Esophagus squamous epithelium (tissue), 5 donors: Measurements from ENCODE around the gene SKIC2. TPM values are rescaled to one million over a fixed set of nuclear protein-coding genes. Genes with fewer than 3 reads are reported as not detected.
"Not testable (repeated sequence)": the region's sequence is repeated elsewhere in the genome, so short reads cannot be mapped to it uniquely, and the experiment has no call there.

ENCODE experiments used
- DNase-seq: peaks from one replicate; lab custom pipeline; 2025; lab: John Stamatoyannopoulos, UW
- H3K27ac ChIP-seq, 4 donors: fragments of 200-600 bp; sonication (generic); one replicate each; pipeline ENCODE4 v1.5.1; 2016 to 2019; ENCODE audit warnings: mild to moderate bottlenecking in 1 of 4
- H3K27me3 ChIP-seq, 4 donors: fragments of 200-600 bp; sonication (generic); 1 replicate in 3 of 4; 2 replicates in 1 of 4; pipeline versions ENCODE4 v1.5.1 to v1.6.0; 2017 to 2021; ENCODE audit warnings: antibody characterized with exemption in 1 of 4
- H3K36me3 ChIP-seq, 3 donors: fragments of 200-600 bp; sonication (generic); one replicate each; pipeline ENCODE4 v1.5.1; 2016 to 2019
- H3K4me1 ChIP-seq, 3 donors: fragments of 200-600 bp; sonication (generic); one replicate each; pipeline ENCODE4 v1.5.1; 2017 to 2019
- H3K4me3 ChIP-seq, 4 donors: fragments of 200-600 bp; sonication (generic); 1 replicate in 3 of 4; 2 replicates in 1 of 4; pipeline ENCODE4 v1.5.1; 2016 to 2019; ENCODE audit warnings: mild to moderate bottlenecking in 2 of 4, moderate library complexity in 1 of 4
- H3K9me3 ChIP-seq, 3 donors: fragments of 200-600 bp; sonication (generic); one replicate each; pipeline ENCODE4 v1.5.1; 2016 to 2019
- WGBS, 2 donors: methylation state at CpG; one replicate each; pipeline ENCODE4 v1.1.5; 2018; 5-methylcytosine and 5-hydroxymethylcytosine counted together
- intact Hi-C: fragments of 100-400 bp; cut with DNase I; formaldehyde crosslinking; loops from one replicate; pipeline ENCODE4 v1.15.0; 2022
- total RNA-seq, 4 donors: library from RNA; depleted of rRNA; stranded (reverse); fragments of >200 nt; gene quantifications; one replicate each; pipeline ENCODE4 v1.1.0, GENCODE V29; 2016
- donor health status: DM: yes; HTN: yes; CAD: no.

SKIC2 gene
- total RNA-seq, 4 donors from 2014 or later: 24.6 to 32.4 (median 26.8) TPM

DNA sequence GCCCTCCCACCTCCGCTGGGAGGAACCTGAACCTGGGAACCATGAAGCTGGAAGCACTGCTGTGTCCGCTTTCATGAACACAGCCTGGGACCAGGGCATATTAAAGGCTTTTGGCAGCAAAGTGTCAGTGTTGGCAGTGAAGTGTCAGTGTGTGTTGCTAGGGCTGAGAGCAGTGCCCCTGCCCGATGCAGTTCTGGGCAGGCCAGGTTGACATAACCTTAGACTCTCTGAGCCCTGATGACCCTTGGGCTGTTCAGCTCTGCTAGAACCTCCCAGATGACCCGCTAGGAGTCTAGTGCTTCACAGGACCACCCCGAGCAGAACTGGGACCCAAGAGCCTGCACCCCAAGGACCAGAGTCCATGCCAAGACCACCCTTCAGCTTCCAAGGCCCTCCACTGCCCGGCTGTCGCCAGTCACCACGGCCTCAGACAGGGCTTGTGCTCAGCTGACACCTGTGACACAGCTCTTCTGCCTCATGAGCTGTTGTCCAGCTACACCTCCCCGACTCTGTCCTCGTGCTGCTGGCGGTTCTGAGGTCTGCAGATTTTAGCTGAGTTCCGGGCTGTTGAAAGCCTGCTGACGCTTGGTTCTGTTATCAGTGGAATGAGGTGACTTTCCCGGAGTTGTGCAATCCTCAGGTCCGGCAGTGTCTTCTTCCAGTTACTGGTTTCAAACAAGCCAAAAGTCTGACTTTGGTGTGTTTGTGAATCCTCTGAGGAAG is 43.7 kb downstream of the SKIC2 start:
- H3K4me1 ChIP-seq, intact Hi-C loops, H3K4me3 ChIP-seq, DNase-seq, H3K9me3 ChIP-seq, H3K36me3 ChIP-seq, H3K27ac ChIP-seq, H3K27me3 ChIP-seq: not testable (repeated sequence)
- no CpG with 5 or more reads among the region's 15 CpGs for WGBS, 2 donors

- DNase-seq, H3K9me3 ChIP-seq, H3K27me3 ChIP-seq, H3K27ac ChIP-seq, H3K4me3 ChIP-seq, intact Hi-C loops, H3K4me1 ChIP-seq, H3K36me3 ChIP-seq: not testable (repeated sequence)
- no CpG with 5 or more reads among the region's 7 CpGs for WGBS, 2 donors
These were observed 44.3 kb downstream of the SKIC2 start for GRCh38 chr6:32003301-32003700.

- DNase-seq, H3K27ac ChIP-seq, H3K4me1 ChIP-seq: not testable (repeated sequence)
These were observed 45.4 kb downstream of the SKIC2 start for GRCh38 chr6:32004393-32004792.

GRCh38 chr6:32004864-32005537 is 46.0 kb downstream of the SKIC2 start:
- H3K9me3 ChIP-seq, H3K27ac ChIP-seq, H3K4me1 ChIP-seq, H3K36me3 ChIP-seq, H3K27me3 ChIP-seq, H3K4me3 ChIP-seq, DNase-seq, intact Hi-C loops: not testable (repeated sequence)
- WGBS, 2 donors: 57% methylated on average over 8 of the region's 13 CpGs; no CpG with 5 or more reads in 1 of the 2 donors

More at GRCh38 chr6:32004393-32004792, 45.4 kb downstream of the SKIC2 start:
- H3K4me3 ChIP-seq, intact Hi-C loops, H3K27me3 ChIP-seq, H3K9me3 ChIP-seq, H3K36me3 ChIP-seq: not testable (repeated sequence)
- WGBS, 2 donors: 68% methylated on average over 3 of the region's 4 CpGs; no CpG with 5 or more reads in 1 of the 2 donors

GRCh38 chr6:32005538-32005880 is 46.5 kb downstream of the SKIC2 start:
- H3K36me3 ChIP-seq, H3K4me1 ChIP-seq, H3K27ac ChIP-seq, DNase-seq, intact Hi-C loops, H3K9me3 ChIP-seq, H3K27me3 ChIP-seq, H3K4me3 ChIP-seq: not testable (repeated sequence)
- 14% methylated on average over 1 of the region's 9 CpGs; no CpG with 5 or more reads in 1 of the 2 donors for WGBS, 2 donors

DNA sequence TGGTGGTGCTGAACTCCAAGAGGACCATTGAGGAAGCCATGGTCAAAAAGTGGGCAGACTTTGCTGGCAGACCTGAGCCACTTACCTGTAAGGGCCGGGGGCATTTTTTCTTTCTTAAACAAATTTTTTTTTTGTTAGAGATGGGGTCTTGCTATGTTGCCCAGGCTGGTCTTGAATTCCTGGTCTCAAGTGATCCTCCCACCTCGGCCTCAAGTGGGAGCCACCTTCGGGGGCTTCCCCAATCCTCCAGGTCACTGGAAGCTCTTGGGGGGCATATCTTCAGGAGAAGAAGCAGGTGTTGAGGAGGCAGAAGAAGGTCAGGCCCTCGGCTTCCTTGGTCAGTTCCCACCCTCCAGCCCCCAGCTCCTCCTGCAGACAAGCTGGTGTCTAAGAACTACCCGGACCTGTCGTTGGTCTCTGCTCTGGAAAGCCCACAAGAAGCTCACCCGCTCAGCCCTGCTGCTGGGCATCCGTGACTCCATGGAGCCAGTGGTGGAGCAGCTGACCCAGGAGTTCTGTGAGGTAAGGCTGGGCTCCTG is 47.1 kb downstream of the SKIC2 start:
- DNase-seq, intact Hi-C loops, H3K27me3 ChIP-seq, H3K36me3 ChIP-seq, H3K4me3 ChIP-seq, H3K27ac ChIP-seq, H3K9me3 ChIP-seq, H3K4me1 ChIP-seq: not testable (repeated sequence)
- 80% methylated on average over 6 of the region's 8 CpGs; no CpG with 5 or more reads in 1 of the 2 donors for whole genome bisulfite sequencing, 2 donors

GRCh38 chr6:32007086-32007485 is 48.1 kb downstream of the SKIC2 start:
- H3K27ac ChIP-seq, H3K4me1 ChIP-seq, H3K9me3 ChIP-seq, DNase-seq, H3K27me3 ChIP-seq, intact Hi-C loops, H3K4me3 ChIP-seq, H3K36me3 ChIP-seq: not testable (repeated sequence)
- 81% methylated on average over 5 of the region's 12 CpGs; no CpG with 5 or more reads in 1 of the 2 donors for WGBS, 2 donors

DNA sequence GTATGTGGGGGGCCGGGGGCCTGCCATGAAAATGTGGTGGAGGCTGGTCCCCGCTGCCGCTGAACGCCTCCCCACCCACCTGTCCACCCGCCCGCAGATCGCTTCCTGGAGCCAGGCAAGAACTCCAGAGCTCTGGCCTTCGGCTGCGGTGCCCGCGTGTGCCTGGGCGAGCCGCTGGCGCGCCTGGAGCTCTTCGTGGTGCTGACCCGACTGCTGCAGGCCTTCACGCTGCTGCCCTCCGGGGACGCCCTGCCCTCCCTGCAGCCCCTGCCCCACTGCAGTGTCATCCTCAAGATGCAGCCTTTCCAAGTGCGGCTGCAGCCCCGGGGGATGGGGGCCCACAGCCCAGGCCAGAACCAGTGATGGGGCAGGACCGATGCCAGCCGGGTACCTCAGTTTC is 49.1 kb downstream of the SKIC2 start:
- H3K27me3 ChIP-seq, H3K36me3 ChIP-seq, H3K4me3 ChIP-seq, intact Hi-C loops, DNase-seq, H3K4me1 ChIP-seq, H3K9me3 ChIP-seq, H3K27ac ChIP-seq: not testable (repeated sequence)
- WGBS, 2 donors: no CpG with 5 or more reads among the region's 24 CpGs

GRCh38 chr6:32008616-32009015 is 49.6 kb downstream of the SKIC2 start:
- H3K9me3 ChIP-seq, H3K27me3 ChIP-seq, H3K4me3 ChIP-seq, H3K4me1 ChIP-seq, H3K27ac ChIP-seq, DNase-seq, intact Hi-C loops, H3K36me3 ChIP-seq: not testable (repeated sequence)
- no CpG with 5 or more reads among the region's 12 CpGs for WGBS, 2 donors

GRCh38 chr6:32009537-32009936 is 50.6 kb downstream of the SKIC2 start:
- WGBS, 2 donors: no CpG with 5 or more reads among the region's 12 CpGs
- DNase-seq, H3K36me3 ChIP-seq, intact Hi-C loops, H3K4me3 ChIP-seq, H3K4me1 ChIP-seq, H3K27ac ChIP-seq, H3K9me3 ChIP-seq, H3K27me3 ChIP-seq: not testable (repeated sequence)

DNA sequence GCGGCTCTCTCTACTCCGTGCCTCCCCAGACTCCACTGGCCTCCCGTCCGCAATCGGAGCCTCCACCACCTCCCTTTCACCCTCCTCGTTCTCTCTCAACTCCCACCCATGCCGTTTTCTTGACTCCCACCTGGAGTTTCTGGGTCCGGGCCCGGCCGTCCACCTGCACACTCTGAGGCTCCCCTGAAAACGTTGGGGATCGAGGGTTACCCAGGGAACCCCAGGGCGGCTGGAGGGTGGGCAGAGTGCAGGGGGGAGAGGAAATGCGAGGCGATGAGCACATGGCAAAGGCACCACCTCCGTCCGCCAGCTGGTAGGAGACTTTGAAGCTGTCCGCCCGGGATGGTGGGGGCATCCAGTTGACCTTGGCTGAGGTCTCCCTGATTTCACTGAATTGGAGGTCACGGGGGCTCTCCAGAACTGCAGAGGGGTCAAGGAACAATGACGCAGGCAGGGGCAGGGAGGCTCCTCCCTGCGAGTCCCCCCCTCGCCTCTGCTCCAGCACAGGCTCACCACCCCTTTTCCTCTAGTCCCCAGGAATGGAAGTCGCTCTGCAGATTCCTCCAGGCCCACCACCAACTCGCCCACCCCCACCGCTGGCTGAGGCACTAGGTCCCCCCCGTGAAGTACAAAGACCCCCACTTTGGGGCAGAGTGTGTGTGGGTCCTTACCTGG is 52.0 kb downstream of the SKIC2 start:
- WGBS, 2 donors: no CpG with 5 or more reads among the region's 27 CpGs
- intact Hi-C loops, H3K4me3 ChIP-seq, H3K9me3 ChIP-seq, H3K27me3 ChIP-seq, H3K4me1 ChIP-seq, DNase-seq, H3K27ac ChIP-seq, H3K36me3 ChIP-seq: not testable (repeated sequence)

GRCh38 chr6:32012941-32013617 is 54.1 kb downstream of the SKIC2 start:
- 78% methylated on average over 1 of the region's 17 CpGs; no CpG with 5 or more reads in 1 of the 2 donors for WGBS, 2 donors
- H3K27ac ChIP-seq, DNase-seq, intact Hi-C loops, H3K36me3 ChIP-seq, H3K27me3 ChIP-seq, H3K9me3 ChIP-seq, H3K4me3 ChIP-seq, H3K4me1 ChIP-seq: not testable (repeated sequence)
